Measurements from ENCODE around the gene KAZN. TPM values are rescaled to one million over a fixed set of nuclear protein-coding genes. Genes with fewer than 3 reads are reported as not detected.

KAZN gene
- total RNA-seq, 2 experiments from 2014 or later: 0.30 to 0.42 TPM

DNA sequence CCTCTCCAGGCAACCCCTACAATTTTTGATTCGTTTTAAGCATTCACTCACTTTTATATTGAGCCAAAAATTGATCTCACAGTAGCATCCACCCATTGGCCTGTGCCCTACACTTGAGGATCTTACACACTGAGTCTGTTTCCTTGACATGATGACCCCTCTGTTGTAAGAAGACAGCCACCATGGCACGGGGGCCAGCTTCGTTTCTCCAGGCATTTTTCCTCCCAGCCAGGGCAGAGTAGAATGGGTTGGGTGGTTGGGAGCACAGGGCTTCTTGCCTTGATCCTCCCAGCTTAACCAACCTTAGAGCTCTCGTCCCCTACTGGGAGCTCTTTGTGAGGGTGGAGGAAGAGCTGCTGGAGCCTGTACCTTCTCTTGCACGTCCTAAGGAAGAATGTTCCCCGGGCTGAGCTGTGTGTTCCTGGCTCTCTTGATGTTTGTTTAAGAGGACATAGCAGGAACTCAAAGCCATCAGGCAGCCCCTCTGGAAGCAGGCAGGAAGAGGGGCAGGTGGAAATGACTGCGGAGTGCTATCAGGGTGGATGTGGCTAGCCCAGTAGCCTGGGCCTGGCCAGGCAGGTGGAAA is 341.9 kb downstream of the KAZN start:
- ChIA-PET CTCF (interaction anchor here (1.2 kb wide), 1 partner anchor 10 kb away, joined by 5 read pairs; no protein-coding TSS in a partner anchor), POLR2A (no interaction called here)

GRCh38 chr1:14941864-14942263 is 343.4 kb downstream of the KAZN start:
- CTCF ChIA-PET: no interaction called here

DNA sequence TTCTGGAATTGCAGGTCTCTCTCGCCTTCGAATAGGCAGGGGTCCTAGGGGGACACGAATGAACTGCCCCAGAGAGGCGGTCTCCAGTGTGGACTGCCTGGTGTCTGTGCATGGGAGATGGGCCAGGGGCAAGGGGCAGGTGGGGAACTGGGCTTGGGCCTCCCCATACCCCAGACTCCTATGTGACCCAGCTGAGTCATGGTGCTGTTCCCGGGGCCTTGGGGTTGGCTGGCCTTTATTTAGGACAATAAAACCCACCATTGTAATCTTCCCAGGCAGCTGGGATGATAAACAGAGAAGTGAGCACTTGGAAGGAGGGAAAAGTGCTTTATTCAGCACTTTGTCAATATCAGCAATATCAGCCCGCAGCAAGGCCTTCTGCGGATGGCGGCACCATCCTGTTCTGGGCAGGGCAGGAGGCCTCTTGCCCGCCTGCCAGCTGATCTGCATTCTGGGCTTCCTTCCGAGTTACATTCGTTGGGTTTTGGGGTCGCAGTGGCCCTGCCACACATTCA is 346.0 kb downstream of the KAZN start:
- ChIA-PET POLR2A (no interaction called here), CTCF (interaction anchor here (0.6 kb wide), 1 partner anchor 65 kb away, joined by 3 read pairs; no protein-coding TSS in a partner anchor)

More at GRCh38 chr1:14941864-14942263, 343.4 kb downstream of the KAZN start:
- POLR2A ChIA-PET: no interaction called here

GRCh38 chr1:14945132-14946010 is 346.9 kb downstream of the KAZN start:
- ChIA-PET POLR2A (no interaction called here), CTCF (interaction anchor here (0.6 kb wide), 1 partner anchor 65 kb away, joined by 3 read pairs; no protein-coding TSS in a partner anchor)

GRCh38 chr1:14946011-14946359 is 347.5 kb downstream of the KAZN start:
- POLR2A ChIA-PET: no interaction called here
- CTCF ChIA-PET: no interaction called here

DNA sequence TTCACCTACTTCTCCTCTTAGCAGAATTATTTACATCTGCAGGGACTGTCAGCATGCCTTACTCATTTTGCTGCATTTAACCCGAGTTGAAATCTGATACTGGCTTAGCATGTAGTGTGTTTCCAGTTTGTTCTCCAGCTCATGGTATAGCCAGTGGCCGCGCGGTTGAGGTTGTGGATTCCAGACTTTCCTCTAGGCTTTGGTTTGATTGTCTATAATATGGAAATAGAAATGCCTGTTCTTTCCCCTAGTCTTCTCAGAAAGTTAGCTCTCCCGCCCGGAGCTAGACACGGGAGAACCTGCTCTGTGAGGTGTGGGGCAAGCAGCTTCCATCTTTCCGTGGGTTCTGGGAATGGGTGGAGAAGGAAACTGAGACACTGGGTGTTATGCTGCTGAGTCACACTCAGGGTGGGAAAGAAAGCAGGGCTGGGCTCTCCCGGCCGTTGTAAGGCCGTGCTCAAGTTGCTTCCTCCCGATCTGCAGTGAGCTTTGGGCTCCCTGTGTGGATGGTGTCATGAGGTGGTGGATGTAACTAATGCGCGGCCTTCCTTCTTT is 348.3 kb downstream of the KAZN start:
- ChIA-PET CTCF (no interaction called here), POLR2A (no interaction called here)

- ChIA-PET POLR2A (no interaction called here), CTCF (no interaction called here)
Observed at GRCh38 chr1:14947421-14947820, 348.9 kb downstream of the KAZN start.

DNA sequence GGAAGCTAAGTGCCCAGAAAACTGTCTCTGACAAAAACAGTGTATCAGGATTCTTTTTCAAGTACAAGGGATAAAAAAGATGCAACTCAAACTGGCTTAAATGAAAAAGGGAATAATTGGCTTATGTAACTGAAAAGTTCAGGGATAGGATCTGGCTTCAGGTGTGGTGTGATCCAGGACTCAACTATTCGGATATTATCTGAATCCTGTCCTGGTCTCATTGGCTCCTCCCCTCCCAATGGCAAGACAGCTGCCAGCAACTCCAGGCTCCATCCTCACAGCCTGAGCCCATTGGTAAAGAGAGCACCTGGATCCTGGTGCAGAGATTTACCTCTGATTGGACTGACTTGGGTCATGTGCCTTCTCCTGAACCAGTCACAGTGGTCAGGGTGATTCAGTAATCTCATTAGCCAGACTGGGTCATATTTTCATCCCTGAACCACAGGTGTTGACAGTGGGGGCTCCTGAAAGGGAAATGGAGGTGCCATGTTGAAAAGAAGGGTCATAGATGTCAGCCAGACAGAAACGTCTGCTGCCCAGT is 349.7 kb downstream of the KAZN start:
- CTCF ChIA-PET: no interaction called here
- POLR2A ChIA-PET: no interaction called here

- ChIA-PET CTCF (no interaction called here), POLR2A (no interaction called here)
Observed at GRCh38 chr1:14949270-14949835, 350.9 kb downstream of the KAZN start.

DNA sequence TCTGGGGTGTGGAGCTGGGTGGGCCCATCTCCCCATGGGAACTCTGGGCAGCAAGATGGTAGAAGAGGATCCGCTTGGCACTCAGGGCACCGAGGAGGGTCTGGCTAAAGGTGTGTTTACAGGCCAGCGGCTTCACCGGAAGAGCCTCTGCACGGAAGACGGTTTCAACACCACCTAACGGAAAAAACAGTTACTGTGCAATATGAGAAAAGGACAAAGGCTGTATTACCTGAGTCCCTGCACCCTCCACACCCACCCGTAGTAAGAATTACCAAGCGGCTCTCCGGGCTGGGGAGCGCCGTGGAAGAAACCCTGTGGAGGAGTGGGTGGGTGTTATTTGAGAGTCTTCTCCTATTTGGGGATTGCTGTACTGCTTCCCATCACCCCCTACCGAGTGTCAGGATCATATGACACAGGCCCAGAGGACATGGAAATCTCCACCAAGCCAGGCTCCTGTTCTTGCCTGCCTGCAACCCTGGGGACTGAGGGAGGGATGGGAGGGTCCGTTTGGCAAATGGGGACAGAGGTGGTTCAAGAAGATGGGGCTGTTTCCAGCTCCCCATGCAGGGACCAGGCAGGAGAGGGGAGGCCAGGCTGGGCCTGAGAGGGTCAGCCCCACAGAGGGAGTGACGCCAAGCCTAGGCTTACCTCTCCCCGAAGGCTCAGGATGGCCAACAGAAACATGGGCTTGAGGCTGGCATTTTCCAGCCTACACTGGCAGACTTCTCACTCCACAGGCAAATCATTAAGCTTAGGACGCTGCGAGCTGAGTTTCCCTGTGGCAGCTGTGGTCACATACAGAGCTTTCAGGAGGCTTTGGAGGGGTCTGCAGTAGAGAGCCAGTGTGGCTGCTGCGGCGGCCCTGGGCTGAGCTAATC is 351.6 kb downstream of the KAZN start:
- ChIA-PET POLR2A (no interaction called here), CTCF (no interaction called here)

DNA sequence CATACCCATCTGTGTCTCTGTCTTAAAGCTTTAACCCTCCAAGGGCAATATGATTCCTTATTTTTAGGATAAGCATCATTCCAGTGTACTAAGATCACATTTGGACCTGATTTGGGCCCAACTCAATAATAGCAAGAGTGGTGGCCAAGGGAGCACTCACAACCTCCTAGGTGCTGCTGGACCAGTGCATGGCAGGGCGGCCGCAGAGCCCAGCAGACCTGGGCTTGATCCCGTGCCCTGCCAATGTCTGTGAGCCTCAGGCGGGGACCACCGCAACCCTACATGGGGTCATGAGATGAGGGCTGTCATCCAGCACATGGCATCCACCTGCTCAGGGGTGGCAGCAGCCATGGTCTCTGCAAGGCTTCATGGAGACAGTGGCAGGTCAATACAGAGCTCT is 353.3 kb downstream of the KAZN start:
- ChIA-PET CTCF (no interaction called here), POLR2A (no interaction called here)

DNA sequence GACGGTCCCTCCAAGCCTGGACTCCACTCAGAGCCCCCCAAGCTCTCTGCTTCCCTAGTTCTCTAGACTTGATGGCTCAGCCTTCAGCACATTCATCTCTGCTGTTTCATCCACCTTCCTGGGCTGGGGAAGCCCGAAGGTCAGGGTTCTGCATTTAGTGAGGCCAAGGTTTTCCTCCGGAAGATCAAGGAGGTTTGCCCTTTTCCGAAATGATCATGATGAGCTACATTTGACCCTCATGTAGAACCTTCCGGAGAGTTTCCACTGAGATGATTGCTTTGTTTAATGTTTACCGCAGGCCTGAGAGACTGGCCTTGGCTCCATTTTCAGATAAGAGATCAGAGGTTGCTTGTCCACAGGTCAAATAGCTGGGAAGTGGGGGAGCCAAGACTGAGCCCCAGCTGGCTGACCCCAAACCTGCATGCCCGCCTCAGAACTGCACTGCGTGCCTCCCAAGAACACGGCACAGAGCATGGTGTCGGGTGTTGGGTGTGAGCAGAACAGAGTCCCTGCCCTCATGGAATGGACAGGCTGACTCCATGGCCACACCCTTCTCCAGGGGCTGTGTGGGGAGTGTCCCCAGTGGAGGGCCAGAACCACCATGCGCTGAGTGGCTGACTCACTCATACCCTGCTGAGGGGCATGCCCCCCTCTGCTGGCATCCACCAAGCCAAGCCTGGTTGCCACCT is 354.3 kb downstream of the KAZN start:
- ChIA-PET POLR2A (no interaction called here), CTCF (no interaction called here)

GRCh38 chr1:14954210-14954609 is 355.7 kb downstream of the KAZN start:
- POLR2A ChIA-PET: no interaction called here
- CTCF ChIA-PET: no interaction called here

DNA sequence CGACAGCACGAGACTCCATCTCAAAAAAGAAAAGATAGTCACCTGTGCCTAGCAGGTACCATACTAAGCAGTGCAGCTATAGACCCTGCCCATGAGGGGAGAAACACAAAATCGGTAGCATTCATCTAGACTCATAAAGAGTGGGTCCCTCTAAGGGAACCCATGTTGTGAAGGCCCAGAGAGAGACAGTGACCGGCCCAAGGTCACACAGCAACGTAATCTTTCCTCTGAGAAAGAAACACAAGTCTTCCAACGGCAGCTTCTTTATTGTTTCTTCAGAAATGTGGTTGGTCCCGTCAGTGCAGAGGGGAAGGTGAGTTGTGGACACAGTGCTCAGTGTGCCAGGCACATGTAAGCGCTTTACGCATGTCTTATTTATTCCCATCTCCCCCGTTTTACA is 356.4 kb downstream of the KAZN start:
- POLR2A ChIA-PET: no interaction called here
- CTCF ChIA-PET: no interaction called here

DNA sequence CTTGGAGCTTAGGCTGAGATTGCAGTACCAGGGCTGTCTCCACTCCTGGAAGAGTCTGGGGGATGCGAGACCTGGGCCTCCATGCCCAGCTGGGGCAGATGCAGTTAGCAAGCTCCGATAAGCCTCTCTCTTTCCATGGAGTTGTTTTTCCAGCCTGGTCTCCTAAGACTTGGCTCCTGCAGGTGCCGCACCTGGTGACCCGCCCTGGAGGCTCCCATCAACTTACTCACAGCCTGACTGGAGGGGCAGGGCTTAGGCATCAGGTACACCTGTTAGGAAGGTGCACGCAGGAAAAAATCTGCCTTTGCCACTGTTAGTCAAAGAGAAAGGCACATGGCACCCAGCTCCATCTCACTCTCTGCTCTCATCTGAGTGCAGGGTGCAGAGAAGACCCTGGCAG is 356.9 kb downstream of the KAZN start:
- POLR2A ChIA-PET: no interaction called here
- CTCF ChIA-PET: no interaction called here

- ChIA-PET CTCF (no interaction called here), POLR2A (no interaction called here)
Observed at GRCh38 chr1:14955976-14956375, 357.5 kb downstream of the KAZN start.

- ChIA-PET CTCF (no interaction called here), POLR2A (no interaction called here)
Observed at GRCh38 chr1:14956579-14957195, 358.2 kb downstream of the KAZN start.

GRCh38 chr1:14957375-14958098 is 359.1 kb downstream of the KAZN start:
- CTCF ChIA-PET: no interaction called here
- POLR2A ChIA-PET: no interaction called here

Measured in activated CD8-positive, alpha-beta memory T cell treated with anti-CD3 and anti-CD28 coated beads for 36 hours (primary cell).